IPS-18c (cell line): ENCODE results near the gene TEC.
A peak's percentile ranks its signal among the peaks of the same experiment; 100 is the strongest.

Experiments used
- H3K4me3 ChIP-seq: 2 replicates; pipeline ENCODE4 v1.7.0; 2013; ENCODE audit warnings: low read depth, mild to moderate bottlenecking, low read length, moderate library complexity; ENCODE audit not compliant: insufficient read depth
- H3K9me3 ChIP-seq: one replicate; pipeline ENCODE4 v1.6.1; 2013; ENCODE audit warnings: mild to moderate bottlenecking, low read length, moderate library complexity; ENCODE audit not compliant: control insufficient read depth, insufficient read depth

TEC gene

GRCh38 chr4:48127231-48127630, 142.4 kb downstream of the TEC start:
- no peaks in the 10 kb centered on the region for H3K9me3 ChIP-seq
- H3K4me3 ChIP-seq, result peak overlapping the region; percentile 10; the same call in 1 of the 2 replicates

DNA sequence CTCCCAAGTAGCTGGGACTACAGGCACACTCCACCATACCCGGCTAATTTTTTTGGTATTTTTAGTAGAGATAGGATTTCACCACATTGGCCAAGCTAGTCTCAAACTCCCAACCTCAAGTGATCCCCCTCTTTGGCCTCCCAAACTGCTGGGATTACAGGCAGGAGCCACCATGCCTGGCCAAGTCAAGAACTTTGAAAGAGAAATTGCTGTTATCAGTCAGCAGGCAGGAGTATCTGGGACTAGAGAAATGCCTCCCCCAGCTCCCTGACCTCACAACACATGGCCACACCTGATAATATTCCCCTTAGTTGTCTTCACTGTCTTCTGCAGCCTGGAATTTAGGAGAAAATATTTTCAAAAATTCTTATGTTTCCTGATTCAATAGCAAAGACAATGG, 143.0 kb downstream of the TEC start:
- Histone ChIP-seq H3K4me3 (no peak overlapping the region), H3K9me3 (no peaks in the 10 kb centered on the region)

- no peaks in the 10 kb centered on the region for H3K9me3 ChIP-seq
- H3K4me3 ChIP-seq, result no peak overlapping the region
These were observed 144.8 kb downstream of the TEC start for GRCh38 chr4:48124870-48125269.

GRCh38 chr4:48122756-48123155, 146.9 kb downstream of the TEC start:
- Histone ChIP-seq H3K9me3 (no peaks in the 10 kb centered on the region), H3K4me3 (no peak overlapping the region)

DNA sequence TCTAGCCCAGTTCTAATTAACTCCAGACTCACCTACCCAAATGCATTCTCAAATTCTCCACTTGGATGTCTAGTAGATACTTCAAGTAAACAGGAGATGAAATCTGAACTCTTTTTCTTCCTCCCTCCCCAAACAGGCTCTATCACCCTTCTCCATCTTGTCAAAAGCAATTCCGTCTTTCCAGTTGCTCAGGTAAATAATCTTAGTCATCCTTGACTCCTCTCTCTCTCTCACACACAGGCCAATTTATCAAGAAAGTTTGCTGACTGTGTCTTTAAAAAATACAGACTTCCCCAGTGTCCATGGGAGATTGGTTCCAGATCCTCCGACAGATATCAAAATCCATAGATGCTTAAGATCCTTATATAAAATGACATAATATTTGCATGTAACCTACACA, 148.5 kb downstream of the TEC start:
- no peak overlapping the region for H3K4me3 ChIP-seq
- H3K9me3 ChIP-seq, result peaks cover 3% of the 10 kb centered on the region

DNA sequence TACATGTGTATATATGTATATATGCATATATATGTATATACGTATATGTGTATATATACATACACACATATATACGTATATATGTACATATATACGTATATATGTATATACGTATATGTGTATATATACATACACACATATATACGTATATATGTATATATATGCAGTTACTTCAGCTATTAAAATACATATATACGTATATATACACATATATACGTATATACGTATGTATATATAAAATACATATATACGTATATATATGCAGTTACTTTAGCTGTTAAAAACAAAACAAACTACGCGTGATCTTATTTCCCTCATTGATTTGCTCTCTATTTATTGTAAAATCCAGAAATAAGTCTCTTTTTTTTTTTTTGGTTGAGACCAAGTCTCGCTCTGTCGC, 149.5 kb downstream of the TEC start:
- H3K9me3 ChIP-seq, result peaks cover 3% of the 10 kb centered on the region
- no peak overlapping the region for H3K4me3 ChIP-seq

DNA sequence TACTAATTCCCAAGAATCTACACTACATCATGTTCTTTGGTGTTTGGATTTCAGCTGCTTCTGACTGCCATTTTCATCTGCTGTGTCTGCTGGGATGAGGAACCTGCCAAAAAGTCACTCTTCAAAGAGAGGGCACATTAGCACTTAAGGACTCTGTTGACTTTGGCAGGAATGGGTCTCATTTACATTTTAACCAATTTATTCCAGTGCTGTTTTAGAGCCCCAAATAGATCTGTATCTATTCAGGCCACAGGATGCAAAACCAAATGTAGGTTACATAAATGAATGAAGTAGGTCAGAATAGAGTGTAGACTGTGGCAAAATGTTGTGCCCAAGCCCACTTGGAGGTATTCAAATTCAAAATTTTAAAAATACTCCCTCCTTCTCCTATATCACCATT, 150.0 kb downstream of the TEC start:
- peaks cover 3% of the 10 kb centered on the region for H3K9me3 ChIP-seq
- H3K4me3 ChIP-seq, result no peak overlapping the region

DNA sequence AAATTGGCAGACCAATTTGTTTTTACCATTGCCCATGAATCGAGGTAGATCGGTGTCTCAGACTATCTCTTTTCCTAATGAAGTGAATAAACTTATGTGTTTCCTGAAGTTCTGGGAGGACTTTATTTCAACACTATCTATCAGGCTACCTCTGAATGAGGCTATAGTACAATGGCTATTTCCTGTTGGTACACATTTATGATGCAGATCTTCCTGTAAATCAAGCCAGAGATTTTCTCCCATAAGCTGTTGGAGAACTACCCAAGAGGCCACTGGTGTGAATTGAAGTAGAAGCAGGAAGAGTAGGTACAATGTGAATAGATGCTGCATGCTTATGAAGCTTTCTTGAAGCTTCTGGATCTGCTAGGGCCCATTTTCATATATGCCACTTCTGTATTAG, 151.6 kb downstream of the TEC start:
- H3K9me3 ChIP-seq, result peaks cover 3% of the 10 kb centered on the region
- H3K4me3 ChIP-seq, result no peak overlapping the region

DNA sequence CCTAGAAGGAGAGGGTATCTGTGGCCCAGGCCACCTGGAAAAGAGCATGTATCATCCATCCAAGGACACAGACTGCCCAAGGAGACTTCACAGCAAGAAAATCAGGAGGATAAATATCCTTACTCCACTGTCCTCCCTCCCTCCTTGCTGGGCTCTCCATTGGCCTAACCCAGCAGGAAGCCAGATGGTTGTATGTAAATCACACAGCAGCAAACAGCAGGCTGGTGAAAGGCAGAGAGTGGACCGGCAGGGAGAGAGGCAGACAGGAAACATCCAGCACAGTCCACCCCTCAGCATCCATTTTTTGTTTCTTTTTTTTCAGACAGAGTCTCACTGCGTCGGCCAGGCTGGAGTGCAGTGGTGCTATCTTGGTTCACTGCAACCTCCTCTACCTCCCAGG, 153.1 kb downstream of the TEC start:
- Histone ChIP-seq H3K4me3 (no peak overlapping the region), H3K9me3 (peaks cover 3% of the 10 kb centered on the region)

- Histone ChIP-seq H3K9me3 (peaks cover 3% of the 10 kb centered on the region), H3K4me3 (no peak overlapping the region)
These were observed 155.2 kb downstream of the TEC start for GRCh38 chr4:48114412-48114811.

GRCh38 chr4:48112017-48112667, 157.5 kb downstream of the TEC start:
- Histone ChIP-seq H3K4me3 (no peak overlapping the region), H3K9me3 (peaks cover 3% of the 10 kb centered on the region)

- Histone ChIP-seq H3K9me3 (no peaks in the 10 kb centered on the region), H3K4me3 (no peak overlapping the region)
These were observed 159.1 kb downstream of the TEC start for GRCh38 chr4:48110452-48110978.

DNA sequence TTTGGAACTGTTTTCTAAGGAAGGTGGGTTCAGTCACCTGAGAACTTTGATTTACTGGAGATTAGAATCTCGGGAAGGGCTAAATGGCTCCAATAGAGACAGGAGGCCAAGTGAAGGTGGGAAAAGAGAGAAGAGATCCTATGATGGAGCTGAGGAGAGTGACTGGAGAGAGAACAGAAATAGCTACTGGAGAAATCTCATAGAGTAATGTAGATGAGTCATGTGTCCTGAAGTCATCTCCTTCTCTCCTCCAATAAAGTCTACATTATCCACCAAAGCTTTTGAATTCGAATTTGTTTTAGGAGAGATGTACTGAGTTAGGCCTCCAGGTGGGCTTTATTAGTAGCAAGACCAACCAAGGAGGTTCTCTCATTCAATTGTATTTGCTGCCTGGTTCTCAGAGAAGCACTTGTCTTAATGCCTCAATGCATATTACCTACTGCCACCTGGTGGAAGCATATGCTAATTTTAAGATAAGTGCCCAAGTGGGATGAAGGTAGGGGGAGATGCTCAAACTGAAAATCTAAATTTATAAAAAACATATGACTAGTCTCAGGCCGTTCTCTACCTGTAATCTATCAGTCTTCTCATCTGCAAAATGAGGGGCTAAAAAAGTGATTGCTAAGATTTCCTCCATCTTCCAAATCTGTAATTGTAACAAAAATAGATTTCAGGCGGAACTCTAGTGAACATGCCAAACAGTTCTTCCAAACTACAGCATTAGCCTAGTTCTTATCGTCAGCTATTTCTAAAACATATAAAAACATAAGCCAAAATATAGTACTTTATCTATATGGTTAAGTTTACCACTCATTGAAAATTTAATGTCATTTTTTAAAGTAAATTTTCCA, 160.0 kb downstream of the TEC start:
- no peak overlapping the region for H3K4me3 ChIP-seq
- H3K9me3 ChIP-seq, result no peaks in the 10 kb centered on the region

DNA sequence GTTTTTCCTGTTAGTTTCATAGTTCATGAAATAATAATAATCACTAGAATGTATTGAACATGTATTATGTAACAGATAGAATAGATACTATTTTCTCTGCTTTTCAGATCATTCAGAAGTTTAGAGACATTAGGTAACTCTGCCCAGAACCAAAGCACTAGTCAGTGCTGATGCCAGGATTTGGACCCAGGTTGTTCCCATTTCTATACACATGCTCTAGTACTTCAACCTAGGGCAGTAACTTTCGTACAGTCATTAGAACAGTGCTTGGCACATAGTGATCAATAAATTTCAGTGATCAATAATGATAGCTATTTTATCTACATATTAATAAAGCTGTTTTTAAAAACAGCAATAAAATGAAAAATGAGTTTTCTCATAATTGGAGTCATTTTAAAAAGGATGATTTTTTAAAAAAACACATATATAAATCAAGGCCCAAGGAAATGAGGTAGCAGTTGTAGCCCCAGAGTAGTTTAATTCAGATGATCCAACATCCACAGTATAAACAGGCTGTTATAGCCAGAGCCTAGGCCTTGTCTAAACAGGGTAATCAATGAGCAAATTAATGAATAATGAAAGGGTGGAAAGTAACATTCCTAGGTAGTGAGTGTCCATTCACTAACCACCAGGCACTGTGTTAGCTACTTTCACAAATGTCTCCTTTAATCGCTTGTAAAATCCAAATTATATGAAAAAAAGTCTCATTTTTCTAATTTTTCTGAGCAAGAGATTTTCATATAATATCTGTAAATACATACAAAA, 161.1 kb downstream of the TEC start:
- no peak overlapping the region; the same call in 1 of the 2 replicates for H3K4me3 ChIP-seq
- H3K9me3 ChIP-seq, result no peaks in the 10 kb centered on the region

DNA sequence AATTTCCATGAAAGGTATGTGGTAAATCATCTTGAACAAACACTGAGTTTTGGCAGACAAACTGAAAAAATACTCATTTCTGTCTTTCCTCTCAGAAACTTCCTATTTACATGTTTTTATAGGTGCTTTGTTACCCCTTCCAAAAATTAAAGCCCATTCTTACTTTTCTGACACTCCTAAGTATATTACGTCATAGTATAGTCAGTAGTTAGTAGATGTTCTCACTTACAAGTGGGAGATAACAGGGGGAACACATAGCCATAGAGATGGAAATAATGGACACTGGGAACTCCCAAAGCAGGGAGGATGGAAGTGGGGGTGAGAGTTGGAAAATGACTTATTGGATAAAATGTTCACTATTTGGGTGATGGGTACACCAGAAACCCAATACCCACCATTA, 164.4 kb downstream of the TEC start:
- H3K9me3 ChIP-seq, result no peaks in the 10 kb centered on the region

GRCh38 chr4:48103483-48104139, 166.0 kb downstream of the TEC start:
- H3K4me3 ChIP-seq, result no peak overlapping the region
- no peaks in the 10 kb centered on the region for H3K9me3 ChIP-seq

More for the DNA sequence above, 164.4 kb downstream of the TEC start:
- no peak overlapping the region for H3K4me3 ChIP-seq

DNA sequence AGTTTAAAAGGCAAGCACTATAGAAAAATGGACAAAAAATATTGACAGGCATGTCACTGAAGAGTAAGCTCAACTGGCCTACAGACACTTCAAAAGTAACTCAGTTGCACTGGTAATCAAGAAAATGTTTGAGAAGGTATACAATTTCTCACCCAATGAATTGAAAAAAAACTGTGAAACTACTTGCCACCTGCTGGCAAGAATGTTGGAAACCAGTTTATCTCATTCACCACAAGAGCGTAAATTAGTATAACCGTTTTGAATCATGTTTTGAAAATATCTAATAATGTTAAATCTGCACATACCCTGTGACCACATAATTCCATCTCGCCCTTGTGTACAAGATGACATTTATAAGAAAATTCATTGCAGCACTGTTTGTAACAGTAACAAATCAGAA, 167.3 kb downstream of the TEC start:
- H3K4me3 ChIP-seq, result no peak overlapping the region
- H3K9me3 ChIP-seq, result no peaks in the 10 kb centered on the region
